GM19468 (cell line): Measurements from ENCODE around the gene MAP1LC3C.
A peak's percentile ranks its signal among the peaks of the same experiment; 100 is the strongest.

Source experiments
- ATAC-seq: cut with Tn5 transposase; IDR thresholded peaks from one replicate; pipeline ENCODE4 v1.9.1; 2021; ENCODE audit warnings: mild to moderate bottlenecking, moderate library complexity, moderate number of reproducible peaks; ENCODE audit not compliant: unreplicated experiment; ENCODE audit errors: extremely low read depth

MAP1LC3C gene

GRCh38 chr1:241999026-241999425 is at the start of gene MAP1LC3C:
MAP1LC3C (minus strand) TSS chr1:241999098; CDS start chr1:241999008, 90 bp downstream.
- ATAC-seq = no peak

GRCh38 chr1:242043165-242043564 is 44.3 kb upstream of the MAP1LC3C start:
- no peak for ATAC-seq

- no peak for ATAC-seq
These were observed 35.5 kb upstream of the MAP1LC3C start for GRCh38 chr1:242034392-242034791.

- no peak for ATAC-seq
These were observed 34.5 kb upstream of the MAP1LC3C start for GRCh38 chr1:242033447-242033846.

- no peak for ATAC-seq
These were observed 31.2 kb upstream of the MAP1LC3C start for GRCh38 chr1:242030071-242030470.

- ATAC-seq = no peak
These were observed 26.8 kb upstream of the MAP1LC3C start for GRCh38 chr1:242025681-242026080.

- ATAC-seq = no peak
These were observed 24.9 kb upstream of the MAP1LC3C start for GRCh38 chr1:242023805-242024204.

GRCh38 chr1:242019018-242019417 is 20.1 kb upstream of the MAP1LC3C start:
- no peak for ATAC-seq

GRCh38 chr1:242017580-242018233 is 18.8 kb upstream of the MAP1LC3C start:
- peak; percentile 73 for ATAC-seq

- no peak for ATAC-seq
These were observed 17.6 kb upstream of the MAP1LC3C start for GRCh38 chr1:242016479-242016878.

GRCh38 chr1:242011894-242012660 is 13.2 kb upstream of the MAP1LC3C start:
- no peak for ATAC-seq

- no peak for ATAC-seq
These were observed 10.1 kb upstream of the MAP1LC3C start for GRCh38 chr1:242008826-242009495.

GRCh38 chr1:242006976-242007375 is 8.1 kb upstream of the MAP1LC3C start:
- ATAC-seq = no peak

- ATAC-seq = no peak
These were observed 7.1 kb upstream of the MAP1LC3C start for GRCh38 chr1:242005866-242006535.

GRCh38 chr1:242004751-242005495 is 6.0 kb upstream of the MAP1LC3C start:
- no peak for ATAC-seq

- no peak for ATAC-seq
These were observed 3.6 kb upstream of the MAP1LC3C start for GRCh38 chr1:242002510-242002909.

- ATAC-seq = no peak
These were observed 3.2 kb upstream of the MAP1LC3C start for GRCh38 chr1:242002072-242002471.

- ATAC-seq = no peak
These were observed 1.5 kb upstream of the MAP1LC3C start for GRCh38 chr1:242000434-242000833.

GRCh38 chr1:241998412-241998921 is 431 bp downstream of the MAP1LC3C start:
- no peak for ATAC-seq
